ENCODE data around the gene PRKCA.
"Not testable (repeated sequence)": the region's sequence is repeated elsewhere in the genome, so short reads cannot be mapped to it uniquely, and the experiment has no call there.

PRKCA gene

GRCh38 chr17:66301864-66302741 lies at the start of gene PRKCA:
TSS of gene PRKCA (plus strand) at chr17:66302613.
- DNase-seq (ENCODE audit: low spot score), result peak; percentile 87

GRCh38 chr17:66253458-66253857 lies 49.0 kb upstream of the PRKCA start:
- not testable (repeated sequence) for DNase-seq (ENCODE audit: low spot score)

- DNase-seq (ENCODE audit: low spot score), result no peak
Observed at GRCh38 chr17:66255112-66255511, 47.3 kb upstream of the PRKCA start.

- DNase-seq (ENCODE audit: low spot score), result no peak
Observed at GRCh38 chr17:66255527-66255971, 46.9 kb upstream of the PRKCA start.

- DNase-seq (ENCODE audit: low spot score), result no peak
Observed at GRCh38 chr17:66260275-66260674, 42.1 kb upstream of the PRKCA start.

- DNase-seq (ENCODE audit: low spot score), result no peak
Observed at GRCh38 chr17:66260688-66261087, 41.7 kb upstream of the PRKCA start.

GRCh38 chr17:66262767-66263166 lies 39.6 kb upstream of the PRKCA start:
- no peak for DNase-seq (ENCODE audit: low spot score)

- DNase-seq (ENCODE audit: low spot score), result no peak
Observed at GRCh38 chr17:66264696-66265095, 37.7 kb upstream of the PRKCA start.

- no peak for DNase-seq (ENCODE audit: low spot score)
Observed at GRCh38 chr17:66268247-66268927, 34.0 kb upstream of the PRKCA start.

GRCh38 chr17:66270106-66270505 lies 32.3 kb upstream of the PRKCA start:
- DNase-seq (ENCODE audit: low spot score), result no peak

GRCh38 chr17:66271512-66271911 lies 30.9 kb upstream of the PRKCA start:
- DNase-seq (ENCODE audit: low spot score), result no peak

GRCh38 chr17:66272811-66273585 lies 29.4 kb upstream of the PRKCA start:
- DNase-seq (ENCODE audit: low spot score), result no peak

GRCh38 chr17:66273586-66273848 lies 28.9 kb upstream of the PRKCA start:
- DNase-seq (ENCODE audit: low spot score), result no peak

- DNase-seq (ENCODE audit: low spot score), result no peak
Observed at GRCh38 chr17:66275651-66276050, 26.8 kb upstream of the PRKCA start.

GRCh38 chr17:66276328-66276937 lies 26.0 kb upstream of the PRKCA start:
- DNase-seq (ENCODE audit: low spot score), result no peak

GRCh38 chr17:66277191-66277590 lies 25.2 kb upstream of the PRKCA start:
- DNase-seq (ENCODE audit: low spot score), result no peak

GRCh38 chr17:66281661-66282369 lies 20.6 kb upstream of the PRKCA start:
- DNase-seq (ENCODE audit: low spot score), result no peak

- DNase-seq (ENCODE audit: low spot score), result no peak
Observed at GRCh38 chr17:66283296-66283934, 19.0 kb upstream of the PRKCA start.

GRCh38 chr17:66283971-66284370 lies 18.4 kb upstream of the PRKCA start:
- DNase-seq (ENCODE audit: low spot score), result no peak

- no peak for DNase-seq (ENCODE audit: low spot score)
Observed at GRCh38 chr17:66285149-66285548, 17.3 kb upstream of the PRKCA start.

GRCh38 chr17:66287911-66288310 lies 14.5 kb upstream of the PRKCA start:
- DNase-seq (ENCODE audit: low spot score), result no peak
